Activated naive CD8-positive, alpha-beta T cell treated with anti-CD3 and anti-CD28 coated beads, Interleukin-2, amount 10 ng/mL, durations not matched to agents 7 days and 5 days (primary cell): ENCODE data around the gene KIF14. TPM values are rescaled to one million over a fixed set of nuclear protein-coding genes. Genes with fewer than 3 reads are reported as not detected.
"Not testable (repeated sequence)": the region's sequence is repeated elsewhere in the genome, so short reads cannot be mapped to it uniquely, and the experiment has no call there.

Experiments
- ATAC-seq: fragments of 150-1000 bp; cut with Tn5 transposase; one replicate; pipeline ENCODE4 v1.10.0; 2021; ENCODE audit warnings: low read depth, moderate library complexity
- POLR2A ChIA-PET: fragments of 350-600 bp; sonication (Branson Sonifier 250); formaldehyde crosslinking; loops from one replicate; lab custom pipeline; 2021; ENCODE audit warnings: antibody characterized with exemption; lab: Charles Lee
- DNase-seq: peaks from one replicate; pipeline ENCODE4 v3.0.0; 2021
- H3K27ac Mint-ChIP-seq: one replicate; pipeline ENCODE4 v1.8.0; 2022; ENCODE audit warnings: mild to moderate bottlenecking, mixed read lengths
- H3K27me3 Mint-ChIP-seq: one replicate; pipeline ENCODE4 v1.8.0; 2022; ENCODE audit warnings: mild to moderate bottlenecking, moderate library complexity, mixed read lengths
- H3K36me3 Mint-ChIP-seq: one replicate; pipeline ENCODE4 v1.8.0; 2021; ENCODE audit warnings: mild to moderate bottlenecking, mixed read lengths
- H3K4me1 Mint-ChIP-seq: one replicate; pipeline ENCODE4 v1.8.0; 2021; ENCODE audit warnings: mixed read lengths
- H3K4me3 Mint-ChIP-seq: one replicate; pipeline ENCODE4 v1.8.0; 2022; ENCODE audit warnings: mild to moderate bottlenecking, moderate library complexity, mixed read lengths
- H3K9me3 Mint-ChIP-seq: one replicate; pipeline ENCODE4 v1.8.0; 2021; ENCODE audit warnings: mixed read lengths
- total RNA-seq, 2 experiments: library from RNA; stranded (reverse); gene quantifications; one replicate each; pipeline ENCODE4 v1.2.3, GENCODE V29; 2021

Gene KIF14
- total RNA-seq, 2 experiments from 2014 or later = 20.1 to 20.3 TPM

DNA sequence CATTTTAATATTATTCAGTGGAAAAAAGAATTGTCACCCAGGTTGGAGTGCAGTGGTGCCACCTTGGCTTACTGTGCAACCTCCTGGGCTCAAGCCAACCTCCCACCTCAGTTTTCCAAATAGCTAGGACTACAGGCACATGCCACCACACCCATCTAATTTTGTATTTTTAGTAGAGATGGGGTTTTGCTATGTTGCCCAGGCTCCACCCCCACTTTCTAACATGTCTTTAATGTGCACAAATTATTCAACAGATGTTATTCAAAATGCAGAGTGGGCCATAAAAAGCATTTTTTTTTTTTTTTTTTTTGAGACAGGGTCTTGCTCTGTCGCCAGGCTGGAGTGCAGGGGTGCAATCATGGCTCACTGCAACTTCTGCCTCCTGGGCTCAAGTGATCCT is 31.8 kb upstream of the KIF14 start:
- Mint-ChIP-seq H3K36me3 (peaks cover 43% of the 10 kb centered on the region), H3K4me3 (no peak overlapping the region), H3K9me3 (no peaks in the 10 kb centered on the region), H3K4me1 (peaks cover 23% of the 10 kb centered on the region), H3K27ac (no peak overlapping the region), H3K27me3 (no peaks in the 10 kb centered on the region)
- POLR2A ChIA-PET = interaction anchor here (0.7 kb wide), 1 partner anchor 81 kb away, joined by 5 read pairs; no protein-coding TSS in a partner anchor
- no peak for ATAC-seq
- no peak for DNase-seq

DNA sequence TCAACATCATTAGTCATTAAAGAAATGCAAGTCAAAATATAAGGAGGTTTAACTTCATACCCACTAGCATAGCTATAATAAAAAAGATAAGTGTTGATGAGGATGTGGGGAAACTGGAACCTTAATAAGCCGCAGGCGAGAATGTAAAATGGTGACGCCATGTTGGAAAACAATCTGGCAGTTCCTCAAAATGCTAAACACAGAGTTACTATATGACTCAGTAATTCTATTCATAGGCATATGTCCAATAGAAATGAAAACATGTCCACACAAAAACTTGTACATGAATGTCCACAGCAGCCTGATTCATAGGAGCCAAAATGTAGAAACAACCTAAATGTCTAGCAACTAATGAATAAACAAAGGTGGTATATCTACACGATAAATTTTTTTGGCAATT is 26.0 kb upstream of the KIF14 start:
- H3K36me3 Mint-ChIP-seq = peaks cover 30% of the 10 kb centered on the region
- no peak for ATAC-seq
- no peak for DNase-seq
- H3K4me1 Mint-ChIP-seq = peaks cover 4% of the 10 kb centered on the region
- H3K27ac Mint-ChIP-seq = no peak overlapping the region
- POLR2A ChIA-PET = no interaction called here
- no peak overlapping the region for H3K4me3 Mint-ChIP-seq
- peaks cover 2% of the 10 kb centered on the region for H3K9me3 Mint-ChIP-seq
- H3K27me3 Mint-ChIP-seq = no peaks in the 10 kb centered on the region

DNA sequence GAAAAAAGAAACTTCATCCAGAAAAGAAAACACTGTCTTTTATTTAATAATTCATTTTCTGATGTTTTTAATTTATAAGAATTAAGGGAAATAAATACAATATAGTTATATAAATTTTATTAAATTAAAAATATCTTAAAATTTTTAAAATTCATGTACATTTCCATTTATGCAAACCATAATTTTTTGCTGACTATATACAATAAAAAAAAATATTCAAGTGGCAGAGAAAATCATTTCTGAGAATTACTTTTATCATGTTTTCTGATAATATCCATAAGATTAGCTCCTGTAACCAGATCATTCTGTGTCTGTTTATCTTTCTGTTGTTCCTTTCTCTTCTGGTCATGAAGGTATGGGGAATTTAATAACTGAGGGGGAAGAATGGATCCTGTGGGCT is 23.5 kb upstream of the KIF14 start:
- no peak overlapping the region for H3K4me3 Mint-ChIP-seq
- peaks cover 31% of the 10 kb centered on the region for H3K36me3 Mint-ChIP-seq
- H3K9me3 Mint-ChIP-seq = peaks cover 2% of the 10 kb centered on the region
- POLR2A ChIA-PET = interaction anchor here (0.7 kb wide), 1 partner anchor 868 kb away, joined by 6 read pairs; no protein-coding TSS in a partner anchor
- no peak for ATAC-seq
- no peaks in the 10 kb centered on the region for H3K27me3 Mint-ChIP-seq
- peaks cover 7% of the 10 kb centered on the region for H3K4me1 Mint-ChIP-seq
- H3K27ac Mint-ChIP-seq = no peak overlapping the region
- no peak for DNase-seq

DNA sequence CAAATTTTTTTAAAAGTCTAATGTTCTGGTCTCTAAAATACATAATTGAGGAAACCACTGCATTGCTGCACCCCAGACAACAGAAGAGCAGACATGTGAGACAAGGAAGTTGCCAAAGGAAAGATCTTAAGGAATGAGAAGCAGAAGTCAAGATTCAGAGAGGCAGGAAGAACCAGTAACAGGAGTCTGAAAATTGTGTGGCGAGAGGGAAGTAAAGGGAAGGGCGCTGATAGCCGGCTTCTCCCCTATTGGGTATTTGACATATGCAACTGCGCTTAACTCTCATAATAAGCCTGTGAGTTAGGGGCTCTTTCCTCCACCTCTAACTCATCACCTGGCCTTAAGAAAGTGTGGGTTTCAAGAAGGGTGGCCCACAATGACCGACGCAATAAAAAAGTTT is 21.9 kb upstream of the KIF14 start:
- ATAC-seq = no peak

DNA sequence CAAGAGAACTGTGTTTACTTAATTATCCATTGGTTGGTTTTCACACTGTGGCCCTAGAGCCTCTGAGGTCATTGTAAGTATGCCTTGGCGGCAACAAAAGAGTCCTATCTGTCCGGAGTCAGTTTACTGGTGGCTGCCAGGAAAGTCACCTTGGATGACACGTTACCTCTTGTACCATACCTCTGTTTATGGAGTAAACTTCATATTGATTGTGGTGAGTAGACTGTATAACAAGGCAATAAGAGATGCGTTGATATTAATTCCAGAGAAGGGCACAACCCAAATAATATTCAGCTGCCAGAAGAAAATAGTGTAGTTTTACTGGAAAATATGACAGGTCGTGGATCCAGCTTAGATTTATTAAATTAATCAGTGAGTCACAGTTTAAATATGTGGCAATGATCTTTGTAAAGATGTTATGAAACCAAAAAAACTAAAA is 20.4 kb upstream of the KIF14 start:
- Mint-ChIP-seq H3K9me3 (no peaks in the 10 kb centered on the region), H3K4me3 (no peak overlapping the region), H3K27me3 (no peaks in the 10 kb centered on the region), H3K36me3 (peaks cover 13% of the 10 kb centered on the region), H3K27ac (no peak overlapping the region), H3K4me1 (peaks cover 3% of the 10 kb centered on the region)
- DNase-seq (no peak), ATAC-seq (no peak)
- POLR2A ChIA-PET = no interaction called here

More for the DNA sequence above, 21.9 kb upstream of the KIF14 start:
- Mint-ChIP-seq H3K36me3 (peaks cover 25% of the 10 kb centered on the region), H3K27me3 (no peaks in the 10 kb centered on the region), H3K4me1 (peaks cover 7% of the 10 kb centered on the region), H3K9me3 (peaks cover 2% of the 10 kb centered on the region), H3K4me3 (no peak overlapping the region), H3K27ac (no peak overlapping the region)
- no peak for DNase-seq
- POLR2A ChIA-PET = no interaction called here

DNA sequence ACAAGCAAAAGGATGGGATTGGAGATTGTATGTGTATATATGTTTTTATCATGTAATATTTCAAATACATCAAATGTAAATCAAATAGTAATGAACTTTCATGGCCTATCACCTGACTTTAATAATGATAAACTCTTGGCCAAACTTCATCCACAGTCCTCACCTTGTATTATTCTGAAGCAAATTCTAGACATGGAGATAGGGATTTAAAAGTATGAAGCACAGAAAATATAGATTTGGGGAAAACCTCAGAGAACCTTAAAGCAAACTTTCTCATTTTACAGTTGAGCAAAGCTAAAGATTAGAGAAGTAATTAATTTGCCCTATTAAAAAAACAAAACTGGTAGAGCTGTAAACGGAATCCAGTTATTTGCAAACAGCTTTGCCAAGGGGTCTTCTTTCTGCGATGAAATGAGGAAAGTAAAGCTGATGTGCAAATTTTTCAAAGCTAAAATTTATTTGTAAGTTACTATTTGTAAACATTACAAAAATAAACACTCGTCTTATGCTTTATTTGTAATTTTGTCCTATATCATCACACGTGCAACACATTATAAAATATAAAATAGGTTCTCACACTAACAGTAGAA is 19.9 kb upstream of the KIF14 start:
- Mint-ChIP-seq H3K4me1 (peaks cover 3% of the 10 kb centered on the region), H3K4me3 (no peak overlapping the region), H3K27ac (no peak overlapping the region), H3K36me3 (peaks cover 12% of the 10 kb centered on the region), H3K27me3 (no peaks in the 10 kb centered on the region), H3K9me3 (no peaks in the 10 kb centered on the region)
- DNase-seq (no peak), ATAC-seq (no peak)
- POLR2A ChIA-PET = no interaction called here

DNA sequence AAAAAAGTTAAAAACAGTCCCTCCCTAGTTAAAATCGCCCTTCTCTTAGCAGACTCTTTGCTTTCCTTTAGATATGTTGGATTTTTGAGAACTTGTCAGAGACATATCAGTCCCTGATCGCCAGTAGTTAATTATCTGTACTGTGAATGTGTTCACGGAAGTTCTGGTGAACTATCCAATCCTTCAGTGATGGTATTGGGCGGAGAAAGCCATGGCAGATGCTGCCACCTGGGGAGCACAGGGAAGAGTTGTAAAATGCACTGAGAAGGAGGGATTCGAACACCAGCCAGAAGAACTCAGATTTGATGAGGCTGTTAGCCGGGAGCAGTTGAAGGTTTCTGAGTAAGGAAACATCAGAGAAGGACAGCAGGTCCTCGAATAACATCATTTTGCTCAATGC is 17.5 kb upstream of the KIF14 start:
- Mint-ChIP-seq H3K4me3 (no peak overlapping the region), H3K4me1 (peaks cover 3% of the 10 kb centered on the region), H3K36me3 (peaks cover 4% of the 10 kb centered on the region), H3K9me3 (no peaks in the 10 kb centered on the region), H3K27me3 (no peaks in the 10 kb centered on the region), H3K27ac (no peak overlapping the region)
- POLR2A ChIA-PET = no interaction called here
- DNase-seq (no peak), ATAC-seq (no peak)

DNA sequence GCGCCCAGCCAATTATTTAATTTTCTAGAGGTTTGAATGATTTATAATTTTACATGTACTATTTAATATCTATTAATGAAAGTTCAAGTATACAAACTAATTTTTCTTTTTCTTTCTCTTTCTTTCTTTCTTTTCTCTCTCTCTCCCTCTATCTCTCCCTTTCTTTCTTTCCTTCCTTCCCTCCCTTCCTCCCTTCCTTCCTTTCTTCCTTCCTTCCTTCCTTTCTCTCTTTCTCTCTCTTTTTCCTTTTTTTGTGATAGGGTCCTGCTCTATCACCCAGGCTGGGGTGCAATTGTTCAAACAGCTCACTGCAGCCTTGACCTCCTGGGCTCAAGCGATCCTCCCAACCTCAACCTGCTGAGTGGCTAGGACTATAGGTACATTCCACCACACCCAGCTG is 16.1 kb upstream of the KIF14 start:
- Mint-ChIP-seq H3K4me3 (no peak overlapping the region), H3K36me3 (peaks cover 4% of the 10 kb centered on the region), H3K4me1 (peaks cover 3% of the 10 kb centered on the region), H3K27ac (no peak overlapping the region), H3K27me3 (no peaks in the 10 kb centered on the region), H3K9me3 (no peaks in the 10 kb centered on the region)
- no peak for ATAC-seq
- POLR2A ChIA-PET = no interaction called here
- no peak for DNase-seq

DNA sequence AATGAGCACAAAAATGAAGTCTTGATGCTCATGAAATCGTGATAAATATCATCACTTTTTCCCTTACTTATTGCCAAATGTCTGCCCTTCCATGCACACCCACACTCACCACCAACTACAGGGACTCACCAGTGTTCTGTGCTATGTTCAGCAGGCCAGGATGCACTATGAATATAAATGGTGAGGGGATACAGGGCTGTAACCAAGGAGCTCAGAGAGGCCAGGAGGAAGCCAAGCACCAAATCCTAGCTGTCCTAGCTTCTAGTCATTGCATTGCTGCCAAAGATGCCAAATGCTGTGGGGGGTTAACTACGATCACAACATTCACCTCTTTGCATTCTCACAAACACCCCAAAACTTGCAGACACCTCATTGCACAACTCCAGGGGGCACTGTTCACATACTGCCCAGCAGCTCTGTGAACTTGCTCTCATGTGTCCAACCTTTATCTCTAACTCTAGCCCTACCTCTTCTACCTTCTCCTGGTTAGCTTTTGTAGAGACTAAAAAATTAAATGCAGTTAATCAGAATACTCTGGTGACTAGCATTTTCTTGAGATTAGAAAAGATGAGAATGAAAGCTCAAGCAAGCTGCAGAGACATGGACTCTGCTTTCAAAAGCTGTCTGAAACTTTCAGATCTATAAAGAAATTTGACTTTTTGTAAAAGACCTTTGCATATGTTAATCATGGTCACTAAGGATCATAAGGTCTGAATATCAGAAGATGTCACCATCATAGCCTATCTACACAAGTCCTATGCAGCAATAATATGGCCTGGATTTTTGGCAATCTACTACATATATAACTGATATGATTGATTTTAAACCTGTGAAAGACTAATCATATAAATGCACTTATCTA is 13.9 kb upstream of the KIF14 start:
- no peak overlapping the region for H3K4me3 Mint-ChIP-seq
- DNase-seq (no peak), ATAC-seq (no peak)
- no peaks in the 10 kb centered on the region for H3K4me1 Mint-ChIP-seq
- no peaks in the 10 kb centered on the region for H3K27me3 Mint-ChIP-seq
- no peak overlapping the region for H3K27ac Mint-ChIP-seq
- H3K9me3 Mint-ChIP-seq = no peaks in the 10 kb centered on the region
- POLR2A ChIA-PET = no interaction called here
- no peaks in the 10 kb centered on the region for H3K36me3 Mint-ChIP-seq

DNA sequence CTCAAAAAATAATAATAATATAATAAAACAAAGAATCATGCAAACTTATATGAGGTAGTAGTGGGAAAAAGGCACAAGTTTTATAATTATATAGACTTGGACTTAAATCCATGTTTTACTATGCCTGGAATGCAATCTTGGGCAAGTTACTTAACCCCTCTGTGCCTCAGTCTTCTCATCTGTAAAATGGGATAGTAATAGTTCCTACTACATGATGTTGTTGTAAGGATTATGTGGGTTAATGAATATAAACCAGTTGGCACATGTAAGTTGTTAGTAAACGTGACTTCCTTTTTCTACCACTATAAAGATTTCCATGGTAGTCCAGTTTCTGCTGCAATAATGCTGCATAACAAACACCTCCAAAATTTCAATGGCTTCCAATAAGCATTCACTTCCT is 10.8 kb upstream of the KIF14 start:
- Mint-ChIP-seq H3K4me3 (no peak overlapping the region), H3K36me3 (no peaks in the 10 kb centered on the region), H3K27me3 (no peaks in the 10 kb centered on the region), H3K9me3 (no peaks in the 10 kb centered on the region), H3K4me1 (peaks cover 19% of the 10 kb centered on the region), H3K27ac (no peak overlapping the region)
- POLR2A ChIA-PET = no interaction called here
- no peak for ATAC-seq
- DNase-seq = no peak

DNA sequence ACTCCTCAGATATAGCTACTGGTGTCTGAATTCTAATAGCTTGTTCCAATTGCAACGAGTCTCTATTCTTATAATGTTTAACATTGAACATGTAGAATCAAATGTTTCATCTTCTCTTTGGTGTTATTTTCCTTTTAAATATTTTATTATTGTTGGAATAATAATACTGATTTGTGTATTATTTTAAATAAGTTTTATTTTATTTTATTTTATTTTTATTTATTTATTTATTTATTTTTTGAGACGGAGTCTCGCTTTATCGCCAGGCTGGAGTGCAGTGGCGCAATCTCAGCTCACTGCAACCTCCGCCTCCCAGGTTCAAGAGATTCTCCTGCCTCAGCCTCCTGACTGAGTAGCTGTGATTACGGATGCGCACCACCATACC is 10.0 kb upstream of the KIF14 start:
- H3K9me3 Mint-ChIP-seq, H3K27ac Mint-ChIP-seq, ATAC-seq, DNase-seq, POLR2A ChIA-PET, H3K27me3 Mint-ChIP-seq, H3K4me3 Mint-ChIP-seq, H3K36me3 Mint-ChIP-seq: not testable (repeated sequence)
- H3K4me1 Mint-ChIP-seq = peaks cover 23% of the 10 kb centered on the region

DNA sequence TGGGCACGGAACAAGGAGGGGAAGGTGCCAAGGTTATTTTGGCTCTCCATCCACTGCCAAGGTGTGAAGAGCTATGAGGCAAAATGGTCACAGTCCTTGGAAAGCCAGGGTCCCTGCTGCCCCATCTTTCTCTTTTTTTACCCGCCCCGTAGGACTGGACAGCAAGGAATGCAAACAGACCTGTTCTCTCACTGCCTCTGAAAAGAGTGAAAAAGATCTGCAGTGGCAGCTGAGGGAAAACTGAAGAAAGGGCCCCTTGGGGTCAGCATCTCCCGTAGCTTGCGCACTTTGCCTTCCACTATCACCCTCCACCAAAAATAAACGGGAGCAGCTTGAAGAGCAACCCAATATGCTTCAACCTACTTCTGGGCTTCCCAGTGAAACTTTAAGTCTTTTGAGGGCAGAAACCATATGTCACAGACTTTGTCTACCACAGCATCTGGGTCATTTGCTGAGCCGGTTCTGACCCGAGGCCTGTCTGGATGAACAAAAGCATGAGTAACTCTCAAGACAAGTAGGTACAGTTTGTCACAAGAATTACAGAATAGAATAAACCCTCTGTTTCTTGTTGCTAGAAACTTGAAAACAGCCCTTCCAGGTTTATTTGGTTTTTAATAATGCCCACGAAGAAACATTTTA is 9.4 kb upstream of the KIF14 start:
- Mint-ChIP-seq H3K27ac (no peak overlapping the region), H3K9me3 (no peaks in the 10 kb centered on the region), H3K27me3 (no peaks in the 10 kb centered on the region), H3K4me3 (no peak overlapping the region), H3K4me1 (peaks cover 27% of the 10 kb centered on the region), H3K36me3 (no peaks in the 10 kb centered on the region)
- no peak for ATAC-seq
- no peak for DNase-seq
- POLR2A ChIA-PET = interaction anchor here (0.6 kb wide), 1 partner anchor 18 kb away, joined by 6 read pairs; no protein-coding TSS in a partner anchor

DNA sequence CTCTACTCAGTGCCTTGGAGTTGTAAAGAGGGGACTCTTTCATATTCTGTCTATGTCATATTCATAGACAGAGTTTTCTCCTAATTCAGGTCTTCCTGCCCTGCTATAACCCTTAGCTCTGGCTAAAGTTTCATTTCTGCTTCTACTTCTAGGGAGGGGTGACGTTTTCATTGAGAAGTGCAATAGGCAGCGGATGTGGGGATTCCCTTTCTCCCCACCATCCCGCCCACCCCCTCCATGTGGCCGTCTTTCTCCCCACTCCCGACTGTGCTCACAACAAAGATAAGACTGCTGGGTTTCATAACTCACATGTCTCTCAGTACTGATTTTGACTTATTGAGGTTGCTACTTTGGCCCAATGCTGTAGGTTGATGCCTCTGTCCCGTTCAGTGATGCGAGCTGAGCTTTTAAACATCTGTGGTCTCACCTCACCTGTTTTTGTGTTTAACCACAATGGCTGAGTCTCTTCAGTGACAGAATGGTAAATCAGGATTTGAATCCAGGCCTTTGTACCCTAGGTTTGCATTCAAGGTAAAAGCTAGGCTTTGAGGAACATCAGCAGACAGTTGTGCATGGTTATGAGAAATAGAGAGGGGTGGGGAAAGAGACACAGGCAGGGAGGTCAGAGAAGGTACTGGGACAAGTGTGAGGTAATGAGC is 7.8 kb upstream of the KIF14 start:
- ATAC-seq = peak; percentile 59
- POLR2A ChIA-PET = interaction anchor here (2.0 kb wide), 1 partner anchor 41 kb away, joined by 14 read pairs; the partner anchor contains the start of gene DDX59
- no peaks in the 10 kb centered on the region for H3K36me3 Mint-ChIP-seq
- no peaks in the 10 kb centered on the region for H3K9me3 Mint-ChIP-seq
- peaks cover 31% of the 10 kb centered on the region for H3K4me1 Mint-ChIP-seq
- H3K27ac Mint-ChIP-seq = peak overlapping the region; percentile 64
- H3K4me3 Mint-ChIP-seq = peak overlapping the region; percentile 56
- no peak for DNase-seq
- H3K27me3 Mint-ChIP-seq = no peaks in the 10 kb centered on the region
